Parathyroid adenoma (tissue), 2 donors: ENCODE results near the gene MOAP1.
"Not testable (repeated sequence)": the region's sequence is repeated elsewhere in the genome, so short reads cannot be mapped to it uniquely, and the experiment has no call there.

ENCODE experiments used
- H2AFZ ChIP-seq: fragments of 300-600 bp; sonication (generic); one replicate; pipeline ENCODE4 v1.7.0; 2017; ENCODE audit warnings: antibody characterized with exemption, mild to moderate bottlenecking
- H3K27ac ChIP-seq: fragments of 300-600 bp; sonication (generic); one replicate; pipeline ENCODE4 v1.7.0; 2017
- H3K27me3 ChIP-seq: fragments of 300-600 bp; sonication (generic); one replicate; pipeline ENCODE4 v1.7.0; 2017; ENCODE audit warnings: low read length; ENCODE audit not compliant: control insufficient read depth, insufficient read depth
- H3K36me3 ChIP-seq: fragments of 300-600 bp; sonication (generic); one replicate; pipeline ENCODE4 v1.7.0; 2017; ENCODE audit warnings: low read length; ENCODE audit not compliant: control insufficient read depth, insufficient read depth
- H3K4me1 ChIP-seq: fragments of 300-600 bp; sonication (generic); one replicate; pipeline ENCODE4 v1.7.0; 2017; ENCODE audit warnings: control low read depth
- H3K4me2 ChIP-seq: fragments of 300-600 bp; sonication (generic); one replicate; pipeline ENCODE4 v1.7.0; 2017; ENCODE audit warnings: low read length
- H3K4me3 ChIP-seq: fragments of 300-600 bp; sonication (generic); one replicate; pipeline ENCODE4 v1.7.0; 2017; ENCODE audit warnings: low read depth, low read length
- H3K79me2 ChIP-seq: fragments of 300-600 bp; sonication (generic); one replicate; pipeline ENCODE4 v1.7.0; 2017; ENCODE audit warnings: control low read depth
- H3K9ac ChIP-seq: fragments of 300-600 bp; sonication (generic); one replicate; pipeline ENCODE4 v1.7.0; 2017; ENCODE audit warnings: mild to moderate bottlenecking
- H3K9me3 ChIP-seq: fragments of 300-600 bp; sonication (generic); one replicate; pipeline ENCODE4 v1.7.0; 2017; ENCODE audit warnings: low read length; ENCODE audit not compliant: control insufficient read depth
- CTCF ChIP-seq: fragments of 300-600 bp; sonication (generic); IDR thresholded peaks from one replicate; pipeline ENCODE4 v1.7.0; 2017; ENCODE audit warnings: antibody characterized with exemption, mild to moderate bottlenecking
- donor health status: primary hyperparathyroidism.

The MOAP1 gene

GRCh38 chr14:93142854-93143652, 41.6 kb downstream of the MOAP1 start:
- Histone ChIP-seq H3K27ac (no peak overlapping the region), H3K4me3 (no peak overlapping the region), H3K4me2 (no peak overlapping the region), H3K79me2 (no peaks in the 10 kb centered on the region), H3K27me3 (no peaks in the 10 kb centered on the region), H3K9ac (no peak overlapping the region), H3K4me1 (no peaks in the 10 kb centered on the region), H3K36me3 (no peaks in the 10 kb centered on the region), H2AFZ (no peak overlapping the region), H3K9me3 (no peaks in the 10 kb centered on the region)
- no peak for TF ChIP-seq CTCF

GRCh38 chr14:93137864-93138263, 46.8 kb downstream of the MOAP1 start:
- Histone ChIP-seq H2AFZ (no peak overlapping the region), H3K4me1 (no peaks in the 10 kb centered on the region), H3K27me3 (no peaks in the 10 kb centered on the region), H3K4me3 (no peak overlapping the region), H3K36me3 (no peaks in the 10 kb centered on the region), H3K27ac (no peak overlapping the region), H3K4me2 (no peak overlapping the region), H3K9ac (no peak overlapping the region), H3K9me3 (no peaks in the 10 kb centered on the region), H3K79me2 (no peaks in the 10 kb centered on the region)
- TF ChIP-seq CTCF = no peak

GRCh38 chr14:93136508-93136907, 48.2 kb downstream of the MOAP1 start:
- not testable (repeated sequence) for H3K4me1 ChIP-seq, H3K9ac ChIP-seq, H3K4me2 ChIP-seq, H2AFZ ChIP-seq, H3K4me3 ChIP-seq, H3K27ac ChIP-seq, H3K79me2 ChIP-seq, H3K27me3 ChIP-seq, H3K9me3 ChIP-seq, H3K36me3 ChIP-seq

- no peak overlapping the region for H3K27ac ChIP-seq
- TF ChIP-seq CTCF = no peak
- no peaks in the 10 kb centered on the region for H3K4me1 ChIP-seq
- H3K36me3 ChIP-seq = no peaks in the 10 kb centered on the region
- no peak overlapping the region for H3K4me3 ChIP-seq
- no peak overlapping the region for H2AFZ ChIP-seq
- no peaks in the 10 kb centered on the region for H3K9me3 ChIP-seq
- H3K79me2 ChIP-seq = no peaks in the 10 kb centered on the region
- no peak overlapping the region for H3K4me2 ChIP-seq
- H3K9ac ChIP-seq = no peak overlapping the region
- H3K27me3 ChIP-seq = no peaks in the 10 kb centered on the region
Observed at GRCh38 chr14:93136009-93136408, 48.7 kb downstream of the MOAP1 start.

- Histone ChIP-seq H3K4me1 (peaks cover 1% of the 10 kb centered on the region), H3K4me3 (no peak overlapping the region), H3K36me3 (no peaks in the 10 kb centered on the region), H3K79me2 (no peaks in the 10 kb centered on the region), H3K9ac (no peak overlapping the region), H2AFZ (no peak overlapping the region), H3K27ac (no peak overlapping the region), H3K4me2 (no peak overlapping the region), H3K27me3 (no peaks in the 10 kb centered on the region), H3K9me3 (no peaks in the 10 kb centered on the region)
- no peak for TF ChIP-seq CTCF
Observed at GRCh38 chr14:93135399-93135798, 49.3 kb downstream of the MOAP1 start.
